Ecto neural progenitor cell (in vitro differentiated cells): Measurements from ENCODE around the gene FA2H.

Experiments used
- DNase-seq: peaks from one replicate; pipeline ENCODE4 v3.0.0-alpha.2; 2018; ENCODE audit warnings: low spot score

Gene FA2H

GRCh38 chr16:74743668-74744299, 30.8 kb downstream of the FA2H start:
- DNase-seq = no peak

GRCh38 chr16:74743045-74743667, 31.5 kb downstream of the FA2H start:
- no peak for DNase-seq

- DNase-seq = no peak
Observed at GRCh38 chr16:74742051-74742481, 32.6 kb downstream of the FA2H start.

GRCh38 chr16:74740795-74741304, 33.8 kb downstream of the FA2H start:
- no peak for DNase-seq

- DNase-seq = no peak
Observed at GRCh38 chr16:74739275-74739674, 35.3 kb downstream of the FA2H start.

- DNase-seq = no peak
Observed at GRCh38 chr16:74738816-74739215, 35.8 kb downstream of the FA2H start.

GRCh38 chr16:74738113-74738541, 36.5 kb downstream of the FA2H start:
- no peak for DNase-seq

GRCh38 chr16:74737521-74737920, 37.1 kb downstream of the FA2H start:
- DNase-seq = no peak

- DNase-seq = no peak
Observed at GRCh38 chr16:74736531-74737157, 38.0 kb downstream of the FA2H start.

- no peak for DNase-seq
Observed at GRCh38 chr16:74735554-74735953, 39.1 kb downstream of the FA2H start.

- DNase-seq = no peak
Observed at GRCh38 chr16:74735162-74735452, 39.5 kb downstream of the FA2H start.

- peak; percentile 74 for DNase-seq
Observed at GRCh38 chr16:74734361-74735161, 40.1 kb downstream of the FA2H start.

GRCh38 chr16:74732707-74733350, 41.8 kb downstream of the FA2H start:
- DNase-seq = no peak

- DNase-seq = no peak
Observed at GRCh38 chr16:74731853-74732477, 42.7 kb downstream of the FA2H start.

- no peak for DNase-seq
Observed at GRCh38 chr16:74729783-74730683, 44.6 kb downstream of the FA2H start.

GRCh38 chr16:74727903-74728302, 46.7 kb downstream of the FA2H start:
- no peak for DNase-seq

GRCh38 chr16:74726716-74727115, 47.9 kb downstream of the FA2H start:
- no peak for DNase-seq

- no peak for DNase-seq
Observed at GRCh38 chr16:74725651-74726455, 48.8 kb downstream of the FA2H start.

GRCh38 chr16:74724820-74725549, 49.6 kb downstream of the FA2H start:
- no peak for DNase-seq
